ENCODE results near the gene SHH. TPM values are rescaled to one million over a fixed set of nuclear protein-coding genes. Genes with fewer than 3 reads are reported as not detected.

The SHH gene
- total and polyA plus RNA-seq, 2 of the 4 experiments (the other 2 are of a cell fraction), result under 0.01 to 0.03 TPM

DNA sequence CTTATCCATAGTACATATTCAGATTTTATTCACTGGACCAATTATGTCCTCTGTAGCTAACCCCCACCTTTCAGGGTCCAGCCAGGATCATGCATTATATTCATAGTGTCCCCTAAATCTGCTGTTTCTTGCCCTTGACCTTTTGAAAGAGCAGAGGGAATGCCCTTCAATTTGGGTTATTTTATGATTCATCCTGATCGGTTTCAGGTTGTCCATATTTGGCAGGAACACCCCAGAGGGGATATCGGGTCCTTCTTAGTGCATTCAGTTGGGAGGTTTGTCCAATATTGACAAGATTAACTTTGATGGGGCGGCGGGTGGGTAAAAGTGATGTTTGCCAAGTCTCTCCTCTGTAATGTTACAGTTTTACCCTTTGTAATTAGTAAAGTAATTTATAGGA, 60.9 kb downstream of the SHH start:
- H3K56ac ChIP-seq (ENCODE audit: extremely low read depth, insufficient read depth, low read length), result no peak overlapping the region
- 0 out of 2 replicates have a peak, but pooled peaks cover 2% of the 10 kb centered on the region for H3K4me1 ChIP-seq (ENCODE audit: control insufficient read depth, insufficient read depth, low read length)
- no peak overlapping the region for H2BK120ac ChIP-seq (ENCODE audit: low read depth, low read length)
- DNase-seq, result no peak
- no peak overlapping the region for H4K5ac ChIP-seq (ENCODE audit: low read depth, low read length)
- no peak overlapping the region for H3K14ac ChIP-seq (replicated peaks; ENCODE audit: low read depth, low read length)
- intact Hi-C loops (cut with micrococcal nuclease), result no loop called here
- peaks cover 7% of the 10 kb centered on the region for H3K36me3 ChIP-seq (ENCODE audit: control insufficient read depth, insufficient read depth, low read length)
- H3K79me1 ChIP-seq (ENCODE audit: low read depth in 1 of 2, low read length in 2 of 2), result peaks cover 26 to 63% of the 10 kb centered on the region in 2 experiments
- no peak overlapping the region for H2BK15ac ChIP-seq (ENCODE audit: low read depth, low read length)
- H3K9me1 ChIP-seq (ENCODE audit: insufficient read depth, low read length), result peaks cover 16% of the 10 kb centered on the region; the same call in 1 of the 2 replicates
- in situ Hi-C loops (cut with MboI; ENCODE audit: low sequenced_read_pairs), result loop anchor here (10.0 to 25.0 kb wide), 2 partner anchors 147 to 364 kb away; no protein-coding TSS in a partner anchor
- no peak overlapping the region for H2AFZ ChIP-seq (replicated peaks; ENCODE audit: low read length, poor library complexity)
- H3K18ac ChIP-seq (ENCODE audit: low read depth, low read length), result no peak overlapping the region
- dilution Hi-C loops (cut with HindIII; ENCODE audit: low sequenced_read_pairs, unreplicated experiment), result no loop called here
- H3K9ac ChIP-seq (ENCODE audit: low read depth, low read length), result no peak overlapping the region
- WGBS, 2 experiments (ENCODE audit: extremely low coverage in 2 of 2, insufficient read length in 1 of 2), result no CpG with 5 or more reads among the region's 4 CpGs
- ATAC-seq (ENCODE audit: low read depth), result no peak
- H2BK20ac ChIP-seq (ENCODE audit: low read depth, low read length), result no peak overlapping the region
- H3K4ac ChIP-seq (ENCODE audit: low read depth, low read length), result no peak overlapping the region
- H3K4me3 ChIP-seq (ENCODE audit: insufficient read depth, low read depth, low read length), result no peak overlapping the region
- H2AK9ac ChIP-seq (replicated peaks; ENCODE audit: low read depth, low read length, poor library complexity), result no peak overlapping the region
- H4K8ac ChIP-seq (ENCODE audit: low read depth in 2 of 2, low read length in 2 of 2), result no peak overlapping the region
- no peak overlapping the region for H3K4me2 ChIP-seq (ENCODE audit: low read depth, low read length)
- no peak overlapping the region for H2BK5ac ChIP-seq (ENCODE audit: low read depth, low read length, poor library complexity, severe bottlenecking)
- no peak overlapping the region for H3K23ac ChIP-seq (ENCODE audit: low read depth, low read length)
- CTCF ChIA-PET, result interaction anchor here (0.5 kb wide), 1 partner anchor 45 kb away, joined by 3 read pairs; no protein-coding TSS in a partner anchor
- POLR2A ChIA-PET (ENCODE audit: unreplicated experiment), result no interaction called here
- no TSS peak for BruUV-seq (replicated peaks)
- H3K27me3 ChIP-seq (ENCODE audit: control insufficient read depth, insufficient read depth, low read length), result no peaks in the 10 kb centered on the region
- no peak overlapping the region for H2AK5ac ChIP-seq (ENCODE audit: low read depth, low read length)
- H4K20me1 ChIP-seq (ENCODE audit: insufficient read depth, low read length), result peaks cover 44% of the 10 kb centered on the region
- TF ChIP-seq NFE2L2 (IDR thresholded peaks at IDR 0.05; ENCODE audit: low read depth, low read length), result no peak
- TF ChIP-seq FOS (IDR thresholded peaks at IDR 0.05; ENCODE audit: low read depth, low read length), result no peak
- no peak for TF ChIP-seq MAZ (IDR thresholded peaks at IDR 0.05; ENCODE audit: borderline replicate concordance, low read depth, low read length)
- no peak for TF ChIP-seq CHD1 (IDR thresholded peaks at IDR 0.05; ENCODE audit: low read depth, low read length)
- TF ChIP-seq SMC3 (IDR thresholded peaks at IDR 0.05; ENCODE audit: low read depth, low read length), result no peak
- no peak for TF ChIP-seq RFX5 (IDR thresholded peaks at IDR 0.05; ENCODE audit: low read depth, low read length)
- no peak overlapping the region for H3K27ac ChIP-seq (ENCODE audit: insufficient read depth, low read length)
- no peak overlapping the region for H4K91ac ChIP-seq (ENCODE audit: insufficient read depth, low read depth, low read length)
- H3K9me3 ChIP-seq (ENCODE audit: control insufficient read depth, insufficient read depth, low read length), result no peaks in the 10 kb centered on the region
